Measurements from ENCODE around the gene NR1H2. TPM values are rescaled to one million over a fixed set of nuclear protein-coding genes. Genes with fewer than 3 reads are reported as not detected.

Gene NR1H2
- total RNA-seq, 1 donor from 2014 or later, result 101 TPM

DNA sequence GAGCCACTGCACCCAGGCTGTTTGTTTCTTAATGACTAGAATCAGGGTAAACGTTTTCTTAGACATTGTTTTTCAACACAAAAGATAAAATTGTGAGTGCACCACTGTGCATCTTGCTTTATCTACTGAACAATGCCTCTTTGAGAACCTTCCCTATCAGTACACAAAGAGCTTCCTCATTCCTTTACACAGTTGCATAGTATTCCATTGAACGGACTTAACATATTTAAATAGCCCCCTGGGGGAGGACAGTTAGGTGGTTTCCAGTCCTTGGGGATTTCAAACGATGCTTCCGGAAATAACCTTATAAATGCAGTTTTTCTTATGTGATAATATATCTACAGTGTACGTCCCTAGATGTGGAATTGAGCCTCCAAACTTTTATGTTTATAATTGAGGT lies 16.5 kb downstream of the NR1H2 start:
- Histone ChIP-seq H3K27me3 (no peaks in the 10 kb centered on the region), H3K4me3 (no peak overlapping the region), H3K36me3 (no peaks in the 10 kb centered on the region), H3K9me3 (no peaks in the 10 kb centered on the region), H3K27ac (no peak overlapping the region), H3K4me1 (no peaks in the 10 kb centered on the region)
- ATAC-seq, result no peak
- TF ChIP-seq, protein P1, sequence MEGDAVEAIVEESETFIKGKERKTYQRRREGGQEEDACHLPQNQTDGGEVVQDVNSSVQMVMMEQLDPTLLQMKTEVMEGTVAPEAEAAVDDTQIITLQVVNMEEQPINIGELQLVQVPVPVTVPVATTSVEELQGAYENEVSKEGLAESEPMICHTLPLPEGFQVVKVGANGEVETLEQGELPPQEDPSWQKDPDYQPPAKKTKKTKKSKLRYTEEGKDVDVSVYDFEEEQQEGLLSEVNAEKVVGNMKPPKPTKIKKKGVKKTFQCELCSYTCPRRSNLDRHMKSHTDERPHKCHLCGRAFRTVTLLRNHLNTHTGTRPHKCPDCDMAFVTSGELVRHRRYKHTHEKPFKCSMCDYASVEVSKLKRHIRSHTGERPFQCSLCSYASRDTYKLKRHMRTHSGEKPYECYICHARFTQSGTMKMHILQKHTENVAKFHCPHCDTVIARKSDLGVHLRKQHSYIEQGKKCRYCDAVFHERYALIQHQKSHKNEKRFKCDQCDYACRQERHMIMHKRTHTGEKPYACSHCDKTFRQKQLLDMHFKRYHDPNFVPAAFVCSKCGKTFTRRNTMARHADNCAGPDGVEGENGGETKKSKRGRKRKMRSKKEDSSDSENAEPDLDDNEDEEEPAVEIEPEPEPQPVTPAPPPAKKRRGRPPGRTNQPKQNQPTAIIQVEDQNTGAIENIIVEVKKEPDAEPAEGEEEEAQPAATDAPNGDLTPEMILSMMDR (IDR thresholded peaks at IDR 0.05), result no peak
- intact Hi-C loops (cut with DNase I), result no loop called here
- DNase-seq, result no peak

DNA sequence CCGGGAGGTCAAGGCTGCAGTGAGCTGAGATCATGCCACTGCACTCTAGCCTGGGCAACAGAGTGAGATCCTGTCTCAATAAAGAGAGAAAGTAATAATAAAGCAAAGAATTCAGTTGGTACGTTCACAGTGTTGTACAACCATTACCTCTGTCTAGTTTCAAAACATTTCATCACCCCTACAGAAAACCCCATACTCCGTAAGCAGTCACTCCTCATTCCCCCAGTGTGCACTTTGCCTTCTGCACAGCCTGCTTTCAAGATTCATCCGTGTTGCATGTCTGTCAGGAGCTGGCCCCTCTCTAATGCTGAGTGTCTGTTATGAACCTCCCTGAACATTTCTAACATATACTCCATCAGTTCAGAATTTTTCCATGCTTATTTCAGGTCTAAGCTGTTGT lies 17.3 kb downstream of the NR1H2 start:
- DNase-seq (no peak), ATAC-seq (no peak)
- TF ChIP-seq, protein P1 (IDR thresholded peaks at IDR 0.05), result no peak
- Histone ChIP-seq H3K4me3 (no peak overlapping the region), H3K27me3 (no peaks in the 10 kb centered on the region), H3K36me3 (no peaks in the 10 kb centered on the region), H3K9me3 (no peaks in the 10 kb centered on the region), H3K27ac (no peak overlapping the region), H3K4me1 (no peaks in the 10 kb centered on the region)
- intact Hi-C loops (cut with DNase I), result no loop called here

DNA sequence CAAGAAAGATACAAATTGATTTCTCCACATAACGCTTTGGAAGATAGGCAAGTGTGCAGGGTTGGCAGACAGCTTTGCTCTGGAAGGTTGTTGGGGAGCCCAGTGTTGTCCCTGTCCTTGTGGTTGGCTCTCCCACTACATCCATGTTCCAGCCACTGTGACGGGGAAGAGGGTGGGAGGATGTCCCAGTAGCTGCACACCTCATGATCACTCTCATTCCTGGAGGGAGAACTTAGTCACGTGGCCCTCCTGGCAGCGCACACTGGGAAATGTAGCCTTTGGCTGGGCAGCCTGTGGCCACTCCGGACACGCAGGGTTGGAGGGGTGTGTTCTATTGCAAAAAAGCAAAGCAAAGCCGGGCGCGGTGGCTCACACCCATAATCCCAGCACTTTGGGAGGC lies 17.8 kb downstream of the NR1H2 start:
- Histone ChIP-seq H3K27me3 (no peaks in the 10 kb centered on the region), H3K4me3 (no peak overlapping the region), H3K4me1 (no peaks in the 10 kb centered on the region), H3K9me3 (no peaks in the 10 kb centered on the region), H3K36me3 (no peaks in the 10 kb centered on the region), H3K27ac (no peak overlapping the region)
- intact Hi-C loops (cut with DNase I), result no loop called here
- DNase-seq (no peak), ATAC-seq (no peak)
- TF ChIP-seq, protein P1 (IDR thresholded peaks at IDR 0.05), result no peak

DNA sequence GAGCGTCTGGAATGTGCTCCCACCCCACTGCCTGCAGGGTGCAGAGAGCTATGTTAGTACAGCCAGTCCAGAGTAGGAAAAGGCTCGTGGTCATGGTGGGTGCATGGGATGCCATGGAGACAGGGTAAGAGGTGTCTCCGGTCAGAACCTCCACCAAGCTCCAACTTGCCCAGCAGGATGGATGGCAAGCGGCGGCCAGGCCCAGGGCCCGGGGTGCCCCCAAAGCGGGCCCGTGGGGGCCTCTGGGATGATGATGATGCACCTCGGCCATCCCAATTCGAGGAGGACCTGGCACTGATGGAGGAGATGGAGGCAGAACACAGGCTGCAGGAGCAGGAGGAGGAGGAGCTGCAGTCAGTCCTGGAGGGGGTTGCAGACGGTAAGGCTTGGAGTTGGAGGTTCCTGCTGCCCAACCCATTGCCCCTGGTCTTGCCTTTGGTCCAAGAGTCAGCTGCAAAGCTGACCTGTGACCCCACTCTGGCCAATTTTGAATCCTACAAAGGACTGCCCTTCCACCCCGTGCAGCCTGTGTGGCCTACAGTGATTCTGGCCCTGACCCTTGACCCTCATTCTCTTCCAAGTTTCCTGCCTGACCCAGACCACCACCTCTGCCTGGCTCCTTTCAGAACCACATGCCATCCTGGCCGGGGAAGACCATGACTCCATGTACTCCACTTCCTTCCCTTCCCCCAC lies 22.6 kb downstream of the NR1H2 start:
- intact Hi-C loops (cut with DNase I), result no loop called here
- peaks cover 10% of the 10 kb centered on the region for H3K36me3 ChIP-seq
- no peak for DNase-seq
- H3K9me3 ChIP-seq, result no peaks in the 10 kb centered on the region
- H3K4me1 ChIP-seq, result no peaks in the 10 kb centered on the region
- H3K27me3 ChIP-seq, result no peaks in the 10 kb centered on the region
- peak; percentile 12 for ATAC-seq
- no peak overlapping the region for H3K4me3 ChIP-seq
- H3K27ac ChIP-seq, result no peak overlapping the region
- TF ChIP-seq, protein P1 (IDR thresholded peaks at IDR 0.05), result no peak

DNA sequence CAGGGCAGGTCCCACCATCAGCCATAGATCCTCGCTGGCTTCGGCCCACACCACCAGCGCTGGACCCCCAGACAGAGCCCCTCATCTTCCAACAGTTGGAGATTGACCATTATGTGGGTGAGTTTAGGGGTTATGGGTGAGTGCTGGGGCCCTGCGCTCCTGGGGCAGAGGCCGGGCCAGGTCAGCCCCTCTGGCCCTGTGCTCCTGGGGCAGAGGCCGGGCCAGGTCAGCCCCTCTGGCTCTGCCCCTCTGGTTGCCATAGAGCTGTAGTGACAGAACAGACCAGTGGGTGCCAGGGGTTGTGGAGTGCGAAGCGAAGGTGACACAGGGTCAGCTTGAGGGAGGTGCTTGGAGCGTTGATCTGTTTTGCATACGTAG lies 23.1 kb downstream of the NR1H2 start:
- ATAC-seq, result no peak
- Histone ChIP-seq H3K4me3 (no peak overlapping the region), H3K27me3 (no peaks in the 10 kb centered on the region), H3K9me3 (no peaks in the 10 kb centered on the region), H3K36me3 (peaks cover 10% of the 10 kb centered on the region), H3K27ac (no peak overlapping the region), H3K4me1 (no peaks in the 10 kb centered on the region)
- TF ChIP-seq, protein P1 (IDR thresholded peaks at IDR 0.05), result no peak
- no peak for DNase-seq
- intact Hi-C loops (cut with DNase I), result no loop called here

All from upper lobe of right lung (tissue), 1 donor.